ENCODE measurements around the gene TEX11.

- TF ChIP-seq EZH2 (IDR thresholded peaks at IDR 0.05; ENCODE audit: low read depth) (no peak), CTCF (conservative IDR thresholded peaks at IDR 0.05) (no peak)
Measured at GRCh38 chrX:70852294-70852693, 56.2 kb downstream of the TEX11 start.
